ENCODE measurements around the gene TANGO6. TPM values are rescaled to one million over a fixed set of nuclear protein-coding genes. Genes with fewer than 3 reads are reported as not detected.
"Not testable (repeated sequence)": the region's sequence is repeated elsewhere in the genome, so short reads cannot be mapped to it uniquely, and the experiment has no call there.

TANGO6 gene
- 4.2 and 12.8 TPM in 2 replicates for total RNA-seq (2014; rRNA removed; shearing (Covaris generic))

DNA sequence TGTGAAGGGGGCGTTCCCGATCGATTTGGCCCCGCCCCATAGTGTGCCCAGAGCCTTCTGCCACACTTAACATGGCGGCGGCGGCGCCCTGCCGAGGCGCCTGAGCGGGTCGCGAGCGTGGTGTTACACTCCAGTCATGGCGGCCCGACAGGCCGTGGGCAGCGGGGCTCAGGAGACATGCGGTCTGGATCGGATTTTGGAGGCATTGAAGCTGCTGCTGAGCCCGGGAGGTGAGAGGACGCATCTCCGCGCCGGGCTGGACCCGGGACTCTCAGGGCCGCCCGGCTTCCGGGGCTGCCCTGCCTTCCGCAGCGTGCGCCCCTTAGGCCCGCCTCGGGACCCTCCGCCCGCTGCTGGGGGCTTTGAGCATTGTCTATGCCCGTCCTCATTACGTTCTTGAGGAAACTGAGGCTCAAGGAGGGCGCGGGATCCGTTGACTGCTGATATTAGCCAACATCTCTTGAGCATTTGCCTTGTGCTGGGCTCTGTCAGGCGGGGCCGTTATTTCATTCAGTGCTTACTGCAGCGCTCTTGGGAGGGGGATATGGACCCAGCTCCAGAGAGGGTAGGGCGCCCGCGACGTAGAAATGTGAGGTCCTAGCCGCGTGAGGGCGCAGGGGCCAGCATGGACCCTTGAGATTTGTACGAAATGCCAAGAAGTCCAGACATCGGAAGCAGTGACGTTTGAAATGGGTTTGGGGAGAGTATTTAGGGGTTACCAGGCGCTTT is at the start of gene TANGO6:
TSS of gene TANGO6 (plus strand) at position 50 of the 729 bp plus-strand sequence. CDS start at position 137, 87 bp downstream.
- DNase-seq (ENCODE audit: low read depth): peak; percentile 82

DNA sequence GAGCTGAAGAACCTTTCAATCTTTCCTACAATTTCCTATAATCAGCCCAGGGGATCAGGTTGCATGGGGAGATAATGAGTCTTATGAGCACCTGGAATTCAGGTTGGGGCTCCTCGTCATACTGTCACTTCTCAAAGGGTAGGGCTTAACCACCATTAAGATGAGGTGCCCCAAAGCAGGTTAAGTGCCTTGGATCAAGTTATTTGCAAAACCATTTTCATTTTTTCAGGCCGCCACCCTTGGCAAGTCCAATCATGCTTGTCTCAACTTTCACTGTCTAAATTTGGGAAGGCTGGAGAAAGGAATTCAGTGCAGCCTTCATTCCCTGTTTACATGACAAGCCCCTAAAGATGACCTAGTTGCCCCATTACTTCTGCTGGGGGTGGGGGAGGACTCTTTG is 44.9 kb upstream of the TANGO6 start:
- no peak for DNase-seq (ENCODE audit: low read depth)

DNA sequence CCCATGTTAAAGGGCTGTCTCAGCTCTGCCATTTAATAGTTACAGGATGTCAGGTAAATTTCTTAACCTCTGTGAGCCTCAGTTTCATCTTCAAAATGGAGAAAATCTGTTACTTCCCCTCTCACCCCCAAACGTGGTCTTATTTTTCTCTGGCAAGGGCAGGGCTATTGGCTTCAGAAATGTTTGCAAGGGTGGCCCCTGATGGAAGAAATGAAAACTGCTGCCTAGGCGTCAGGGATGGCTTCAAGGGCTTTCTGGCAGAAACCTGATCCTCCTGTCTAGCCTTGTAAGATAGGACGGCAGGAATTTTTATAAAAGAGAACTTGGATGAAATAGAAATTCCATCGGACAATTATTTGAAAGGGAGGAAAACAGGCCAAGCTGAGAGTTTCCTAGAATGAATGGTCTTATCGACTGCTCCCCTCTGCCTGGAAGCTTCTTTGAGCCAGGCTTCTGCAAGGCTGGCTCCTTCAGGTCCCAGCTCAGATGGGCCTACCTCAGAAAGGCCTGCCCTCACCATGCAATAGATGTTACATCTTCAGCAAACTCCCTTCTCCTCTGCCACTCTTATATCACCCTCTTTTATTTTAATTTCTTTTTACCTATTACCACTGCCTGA is 43.0 kb upstream of the TANGO6 start:
- peak; percentile 72 for DNase-seq (ENCODE audit: low read depth)

DNA sequence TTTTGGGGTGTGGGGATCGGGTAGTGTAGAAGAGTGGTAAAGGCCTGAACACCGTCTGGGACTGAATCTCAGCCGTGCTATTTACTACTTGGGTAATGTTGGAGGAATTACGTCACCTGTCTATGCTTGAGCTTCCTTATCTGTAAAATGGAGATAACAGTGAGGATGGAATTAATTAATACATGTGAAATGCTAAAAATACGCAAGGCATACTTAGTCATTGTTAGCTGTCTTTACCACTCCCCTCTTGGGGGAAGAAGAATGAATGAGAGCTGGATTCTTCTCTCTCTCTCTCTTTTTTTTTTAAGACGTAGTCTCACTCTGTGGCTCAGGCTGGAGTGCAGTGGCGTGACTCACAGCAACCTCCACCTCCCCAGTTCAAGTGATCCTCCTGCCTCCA is 41.1 kb upstream of the TANGO6 start:
- DNase-seq (ENCODE audit: low read depth): peak; percentile 67

DNA sequence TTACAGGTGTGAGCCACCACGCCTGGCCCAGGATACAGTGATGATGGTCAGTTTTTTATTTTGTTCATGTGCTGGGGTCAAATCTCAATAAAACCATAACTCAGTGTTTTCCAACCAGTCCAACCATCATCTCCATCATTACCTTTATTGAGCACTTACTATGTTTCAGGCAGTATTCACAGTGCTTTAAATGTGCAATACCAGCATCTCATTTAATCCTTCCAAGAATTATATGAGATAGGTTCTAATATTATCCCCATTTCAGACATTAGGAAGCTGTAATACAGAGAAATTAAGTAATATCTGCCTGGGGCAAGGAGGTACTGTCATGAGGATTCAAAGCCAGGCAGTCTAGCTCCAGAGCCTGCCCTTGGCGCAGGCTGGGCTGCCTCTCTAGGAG is 36.9 kb upstream of the TANGO6 start:
- DNase-seq (ENCODE audit: low read depth): no peak

DNA sequence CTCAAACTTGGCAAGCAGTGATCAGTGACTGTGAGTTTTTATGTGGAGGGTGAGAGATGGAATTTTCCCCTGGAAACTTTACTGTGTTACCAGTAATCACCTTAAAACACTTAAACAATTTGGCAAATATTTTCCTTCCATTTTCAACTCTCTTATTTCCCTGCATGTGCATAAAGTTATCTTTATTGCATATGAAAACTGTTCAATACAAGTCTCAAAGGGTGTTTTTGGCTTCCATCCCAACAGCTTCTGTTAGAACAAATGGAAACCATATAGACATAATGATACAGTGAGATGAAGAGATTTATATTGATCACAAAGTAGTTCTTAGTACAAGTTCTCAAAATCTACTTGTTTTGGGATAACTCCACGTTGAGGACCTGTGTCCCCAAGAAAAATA is 36.4 kb upstream of the TANGO6 start:
- no peak for DNase-seq (ENCODE audit: low read depth)

DNA sequence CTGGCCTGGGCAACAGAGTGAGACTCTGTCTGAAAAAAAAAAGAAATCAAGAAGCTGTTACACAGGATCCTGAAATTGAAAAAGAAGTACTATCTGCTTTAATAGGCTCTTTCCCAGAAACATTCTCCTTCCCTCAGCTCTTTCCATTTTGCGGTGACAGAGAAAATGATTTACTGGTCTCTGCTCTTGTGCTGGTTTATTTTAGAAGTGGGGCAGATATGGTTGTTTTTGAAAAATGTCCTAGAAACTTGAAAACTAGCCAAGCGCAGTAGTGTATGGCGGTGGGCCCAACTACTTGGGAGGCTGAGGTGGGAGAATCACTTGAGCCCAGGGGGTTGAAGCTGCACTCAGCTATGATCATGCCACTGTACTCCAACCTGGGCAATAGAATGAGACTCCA is 28.8 kb upstream of the TANGO6 start:
- DNase-seq (ENCODE audit: low read depth): no peak

DNA sequence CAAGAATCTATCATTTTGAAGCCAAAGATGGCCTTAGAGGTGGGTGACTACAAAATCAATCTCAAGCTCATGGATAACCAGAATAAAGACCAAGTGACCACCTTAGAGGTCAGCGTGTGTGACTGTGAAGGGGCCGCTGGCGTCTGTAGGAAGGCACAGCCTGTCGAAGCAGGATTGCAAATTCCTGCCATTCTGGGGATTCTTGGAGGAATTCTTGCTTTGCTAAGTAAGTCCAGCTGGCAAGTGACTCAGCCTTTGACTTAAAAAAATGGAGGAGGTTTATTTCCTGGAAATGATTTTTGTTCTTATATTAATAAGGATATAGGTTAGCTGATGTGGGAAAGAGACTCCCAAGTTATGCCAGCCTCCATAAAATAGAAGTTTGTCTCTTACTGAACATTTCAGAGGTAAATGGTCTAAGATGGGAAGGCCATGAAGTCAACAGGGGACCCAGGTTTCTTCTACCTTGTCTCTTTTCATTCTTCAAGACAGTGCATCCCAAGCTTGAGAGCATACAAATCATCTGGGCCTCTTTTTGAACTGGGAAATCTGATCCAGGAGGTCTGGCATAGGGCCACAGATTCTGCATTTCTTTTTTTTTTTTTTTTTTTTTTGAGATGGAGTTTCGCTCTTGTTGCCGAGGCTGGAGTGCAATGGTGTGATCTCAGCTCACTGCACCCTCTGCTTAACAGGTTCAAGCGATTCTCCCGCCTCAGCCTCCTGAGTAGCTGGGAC is 19.8 kb upstream of the TANGO6 start:
- DNase-seq (ENCODE audit: low read depth): peak; percentile 15

DNA sequence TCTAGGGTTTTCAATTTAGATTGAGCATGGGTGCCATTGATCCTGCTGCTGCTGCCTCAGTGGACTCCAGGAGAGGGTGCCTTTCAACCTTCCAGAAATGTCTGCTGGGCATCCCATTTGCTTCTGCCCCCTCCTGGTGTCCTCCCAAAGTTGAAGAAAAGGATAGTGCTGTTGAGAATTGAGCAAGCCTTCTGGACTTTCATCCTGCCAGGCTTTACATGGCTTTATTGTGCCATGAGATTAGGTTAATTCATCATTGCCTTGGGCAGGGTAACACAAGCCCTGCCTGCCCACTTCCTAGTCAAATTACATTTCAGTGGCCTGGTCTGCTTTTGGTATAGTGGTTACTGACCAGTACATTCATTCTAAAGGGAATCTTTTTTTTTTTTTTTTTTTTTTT is 17.9 kb upstream of the TANGO6 start:
- no peak for DNase-seq (ENCODE audit: low read depth)

DNA sequence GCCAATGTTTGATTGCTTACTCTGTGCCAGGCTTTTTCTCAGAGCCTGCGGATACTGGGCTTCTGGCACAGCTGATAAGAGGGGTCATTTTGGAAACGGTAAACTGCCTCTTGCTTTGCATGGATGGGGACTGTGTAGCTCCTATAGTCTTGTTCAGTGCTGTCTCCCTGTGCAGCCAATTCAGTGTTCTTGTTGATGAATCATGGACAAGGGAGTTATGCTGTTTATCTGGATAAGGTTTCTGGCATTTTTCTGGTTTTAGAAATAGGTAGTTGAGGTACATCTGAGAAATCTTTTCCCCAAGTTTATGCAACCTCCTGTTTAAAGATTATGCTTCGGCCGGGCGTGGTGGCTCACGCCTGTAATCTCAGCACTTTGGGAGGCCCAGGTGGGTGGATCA is 16.7 kb upstream of the TANGO6 start:
- DNase-seq (ENCODE audit: low read depth): no peak

DNA sequence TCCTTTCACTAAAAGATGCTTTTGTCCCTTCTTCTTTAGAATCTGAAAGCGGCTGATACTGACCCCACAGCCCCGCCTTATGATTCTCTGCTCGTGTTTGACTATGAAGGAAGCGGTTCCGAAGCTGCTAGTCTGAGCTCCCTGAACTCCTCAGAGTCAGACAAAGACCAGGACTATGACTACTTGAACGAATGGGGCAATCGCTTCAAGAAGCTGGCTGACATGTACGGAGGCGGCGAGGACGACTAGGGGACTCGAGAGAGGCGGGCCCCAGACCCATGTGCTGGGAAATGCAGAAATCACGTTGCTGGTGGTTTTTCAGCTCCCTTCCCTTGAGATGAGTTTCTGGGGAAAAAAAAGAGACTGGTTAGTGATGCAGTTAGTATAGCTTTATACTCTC is 10.1 kb upstream of the TANGO6 start:
- no peak for DNase-seq (ENCODE audit: low read depth)

DNA sequence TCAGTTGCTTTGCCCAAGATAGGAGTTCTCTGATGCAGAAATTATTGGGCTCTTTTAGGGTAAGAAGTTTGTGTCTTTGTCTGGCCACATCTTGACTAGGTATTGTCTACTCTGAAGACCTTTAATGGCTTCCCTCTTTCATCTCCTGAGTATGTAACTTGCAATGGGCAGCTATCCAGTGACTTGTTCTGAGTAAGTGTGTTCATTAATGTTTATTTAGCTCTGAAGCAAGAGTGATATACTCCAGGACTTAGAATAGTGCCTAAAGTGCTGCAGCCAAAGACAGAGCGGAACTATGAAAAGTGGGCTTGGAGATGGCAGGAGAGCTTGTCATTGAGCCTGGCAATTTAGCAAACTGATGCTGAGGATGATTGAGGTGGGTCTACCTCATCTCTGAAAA is 8.8 kb upstream of the TANGO6 start:
- DNase-seq (ENCODE audit: low read depth): no peak

DNA sequence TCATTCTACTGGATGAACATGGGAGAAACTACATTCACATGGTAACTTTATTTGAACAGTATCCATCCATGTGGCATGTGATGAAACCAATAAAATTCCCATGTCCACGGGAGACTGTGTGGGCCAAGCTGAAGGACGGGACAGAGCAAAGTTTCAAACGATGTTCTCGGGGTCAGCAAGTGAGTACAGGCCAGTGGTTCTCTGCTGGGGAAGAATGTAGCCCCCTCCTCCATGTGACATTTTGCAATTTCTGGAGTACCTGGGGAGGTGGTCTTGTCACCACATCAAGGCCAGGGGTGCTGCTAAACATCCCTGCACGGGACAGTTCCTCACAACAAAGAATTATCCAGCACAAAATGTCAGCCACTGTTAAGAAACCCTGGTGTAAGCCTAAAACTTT is 7.4 kb upstream of the TANGO6 start:
- DNase-seq (ENCODE audit: low read depth): no peak

DNA sequence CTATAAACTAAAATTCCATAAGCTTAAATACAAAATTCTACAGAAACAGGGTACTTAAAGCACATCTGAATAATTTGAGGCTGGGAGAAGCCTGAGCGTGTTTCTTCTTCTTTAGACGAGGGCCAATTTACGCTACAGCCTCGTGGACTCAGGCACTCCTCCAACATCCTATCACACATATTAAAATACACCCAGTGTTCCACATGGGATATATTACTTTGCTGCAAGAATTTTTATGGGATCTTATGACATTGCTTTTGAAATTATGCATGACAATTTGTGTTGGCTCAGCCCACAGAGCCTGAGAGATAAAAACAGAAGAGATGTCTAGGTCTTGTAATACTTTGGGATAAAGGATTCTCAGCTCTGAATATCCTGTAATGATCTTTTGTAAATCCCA is 3.5 kb upstream of the TANGO6 start:
- no peak for DNase-seq (ENCODE audit: low read depth)

DNA sequence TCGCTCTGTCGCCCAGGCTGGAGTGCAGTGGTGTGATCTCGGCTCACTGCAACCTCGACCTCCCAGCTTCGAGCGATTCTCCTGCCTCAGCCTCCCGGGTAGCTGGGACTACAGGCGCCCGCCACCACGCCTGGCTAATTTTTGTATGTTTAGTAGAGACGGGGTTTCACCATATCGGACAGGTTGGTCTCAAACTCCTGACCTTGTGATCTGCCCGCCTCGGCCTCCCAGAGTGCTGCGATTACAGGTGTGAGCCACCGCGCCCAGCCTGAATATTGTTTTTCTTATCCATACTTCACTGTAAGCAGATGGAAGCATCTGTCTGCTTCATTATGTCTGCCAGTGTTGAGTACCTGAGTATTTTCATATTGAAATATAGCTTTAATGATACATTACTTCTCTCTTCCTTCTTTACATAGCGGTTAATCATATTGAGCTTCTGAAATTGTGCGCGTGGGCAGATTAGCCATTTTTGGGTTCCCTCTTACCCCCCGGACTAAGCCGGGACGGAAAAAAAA is 308 bp upstream of the TANGO6 start:
- DNase-seq (ENCODE audit: low read depth): not testable (repeated sequence)

DNA sequence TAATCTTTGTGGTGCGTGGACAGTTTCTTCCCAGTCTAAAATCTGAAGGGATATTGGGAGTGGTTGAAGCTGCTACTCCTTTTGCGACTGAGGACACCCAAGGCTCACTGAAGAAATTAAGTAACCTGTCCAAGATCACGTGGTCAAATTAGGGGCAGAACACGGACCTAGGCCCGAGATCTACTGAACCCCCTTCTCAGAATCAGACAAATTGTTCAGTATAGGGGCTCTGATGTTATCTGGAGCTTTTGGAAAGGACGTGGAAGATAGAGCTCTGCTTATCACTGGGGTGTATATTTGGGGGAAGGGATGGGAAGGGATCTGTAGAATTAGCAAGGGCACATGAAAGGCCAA is 857 bp downstream of the TANGO6 start:
- no peak for DNase-seq (ENCODE audit: low read depth)

DNA sequence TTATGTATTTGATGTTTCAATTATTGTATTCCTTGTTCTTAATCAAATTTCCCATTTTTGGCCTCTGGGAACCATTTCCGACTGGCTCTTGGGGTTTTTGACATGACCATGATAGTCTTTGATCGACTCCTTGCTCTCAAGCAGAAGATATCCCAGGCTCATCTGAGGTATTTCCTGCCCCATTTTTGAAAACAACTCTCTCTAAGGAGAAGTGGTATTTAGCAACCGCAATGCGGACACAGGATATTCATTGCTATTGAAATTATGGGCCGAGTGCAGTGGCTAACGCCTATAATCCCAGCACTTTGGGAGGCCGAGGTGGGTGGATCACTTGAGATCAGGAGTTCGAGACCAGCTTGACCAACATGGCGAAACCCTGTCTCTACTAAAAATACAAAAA is 5.5 kb downstream of the TANGO6 start:
- DNase-seq (ENCODE audit: low read depth): no peak

DNA sequence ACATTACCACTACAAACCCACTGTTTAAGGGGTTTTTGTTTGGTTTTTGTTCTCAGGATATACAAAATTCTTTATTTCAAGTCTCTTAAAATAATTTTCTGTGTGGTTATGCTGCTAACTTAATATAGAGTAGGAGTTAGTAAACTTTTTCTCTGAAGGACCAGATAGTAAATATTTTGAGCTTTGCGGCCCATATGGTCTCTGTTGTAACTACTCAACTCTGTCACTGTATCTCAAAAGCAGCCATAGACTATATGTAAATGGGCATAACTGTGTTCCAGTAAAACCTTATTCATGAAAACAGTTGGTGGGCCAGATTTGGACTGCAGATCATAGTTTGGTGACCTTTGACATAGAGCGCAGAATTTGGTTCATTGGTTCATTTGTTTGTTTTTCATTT is 7.2 kb downstream of the TANGO6 start:
- no peak for DNase-seq (ENCODE audit: low read depth)

DNA sequence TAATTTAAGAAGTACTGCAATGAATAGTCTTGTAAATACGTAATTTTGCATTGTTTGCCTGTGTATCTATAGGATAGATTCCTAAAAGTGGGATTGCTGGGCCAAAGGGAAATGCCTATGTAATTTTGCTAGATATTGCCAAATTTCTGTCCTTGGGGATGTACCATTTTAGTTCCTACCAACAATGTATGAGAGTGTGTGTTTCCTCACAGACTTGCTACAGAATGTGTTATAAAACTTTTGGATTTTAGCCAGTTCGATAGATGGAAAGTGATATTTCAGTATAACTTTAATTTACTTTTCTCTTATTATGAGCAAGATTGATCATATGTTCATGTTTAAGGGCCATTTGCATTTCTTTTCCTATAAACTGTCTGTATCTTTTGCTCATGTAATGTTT is 8.3 kb downstream of the TANGO6 start:
- DNase-seq (ENCODE audit: low read depth): no peak

DNA sequence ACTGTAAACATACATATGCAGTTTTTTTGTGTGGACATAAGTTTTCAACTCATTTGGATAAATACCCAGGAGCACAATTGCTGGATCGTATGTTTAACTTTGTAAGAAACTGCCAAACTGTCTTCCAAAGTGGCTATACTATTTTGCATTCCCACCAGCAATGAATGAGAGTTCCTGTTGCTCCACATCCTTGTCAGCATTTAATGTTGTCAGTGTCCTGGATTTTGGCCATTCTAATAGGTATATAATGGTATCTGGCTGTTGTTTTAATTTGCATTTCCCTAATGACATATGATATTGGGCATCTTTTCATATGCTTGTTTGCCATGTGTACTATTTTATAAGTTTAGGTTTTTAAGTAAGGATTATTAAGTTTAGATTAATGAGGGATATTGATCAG is 14.1 kb downstream of the TANGO6 start:
- DNase-seq (ENCODE audit: low read depth): no peak

DNA sequence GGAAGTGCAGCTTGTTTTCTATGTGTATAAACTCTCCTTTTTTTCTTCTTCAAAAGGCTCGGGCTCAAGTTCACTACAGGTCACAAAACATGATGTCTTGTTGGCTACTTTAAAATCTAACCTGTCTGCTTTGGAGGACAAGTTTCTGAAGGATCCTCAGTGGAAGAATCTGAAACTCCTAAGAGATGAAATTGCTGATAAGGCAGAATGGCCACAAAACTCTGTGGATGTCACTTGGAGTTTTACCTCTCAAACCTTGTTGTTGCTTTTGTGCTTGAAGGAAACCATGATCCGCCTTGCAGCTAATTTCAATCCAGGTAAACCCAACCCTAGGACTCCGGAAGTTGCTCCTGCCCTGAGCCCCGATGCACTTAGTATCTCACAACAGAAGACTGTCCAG is 16.5 kb downstream of the TANGO6 start:
- DNase-seq (ENCODE audit: low read depth): no peak

DNA sequence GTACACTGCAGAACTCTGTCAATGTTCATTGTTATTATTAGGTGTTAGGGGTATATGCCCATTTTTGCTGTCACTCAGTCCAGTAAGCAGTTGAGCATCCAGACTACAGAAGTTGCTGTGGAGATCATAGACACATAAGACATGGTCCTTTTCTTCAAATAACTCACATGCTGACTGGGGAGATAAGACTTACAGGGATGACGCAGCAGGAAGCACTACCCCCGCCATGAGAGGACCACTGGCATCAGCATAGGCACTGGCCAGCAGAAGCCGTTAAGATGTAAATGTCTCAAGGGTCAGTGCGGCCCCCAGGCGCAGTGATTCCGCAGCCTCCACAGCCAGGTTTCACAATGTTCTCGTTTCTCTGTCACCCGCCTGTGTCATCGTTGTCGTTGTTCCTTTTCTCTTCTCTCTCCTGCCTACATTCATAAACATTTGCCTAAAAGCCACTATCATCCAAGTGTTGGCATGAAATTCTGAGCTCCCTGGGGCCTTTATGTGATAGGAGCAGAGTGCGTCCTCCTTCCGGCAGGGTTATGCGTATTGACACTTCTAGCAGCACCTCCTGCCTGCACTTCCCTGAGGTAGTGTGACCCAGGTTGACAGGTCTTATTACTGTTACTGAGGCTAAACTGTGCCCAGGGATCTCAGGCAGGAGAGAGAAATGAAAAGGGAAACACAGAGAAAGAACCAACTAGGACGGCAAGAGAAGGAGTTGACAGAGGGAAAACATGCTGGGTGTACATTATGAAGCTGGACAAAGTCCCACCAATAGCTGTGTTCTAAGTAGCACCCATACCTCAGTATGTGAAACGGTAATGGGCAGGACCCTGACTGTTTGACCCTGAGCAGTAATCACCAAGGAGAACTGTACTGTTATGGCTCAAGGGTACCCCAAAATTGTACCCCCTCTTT is 17.9 kb downstream of the TANGO6 start:
- DNase-seq (ENCODE audit: low read depth): no peak

Data from Daoy (cell line).